TTC549 (cell line): ENCODE measurements around the gene ATP8A2.
"Not testable (repeated sequence)": the region's sequence is repeated elsewhere in the genome, so short reads cannot be mapped to it uniquely, and the experiment has no call there.

Experiments used
- FAIRE-seq: peaks from 2 replicates; lab custom pipeline; 2012; peaks lifted over from hg19 to GRCh38; lab: Jason Lieb, UNC

ATP8A2 gene

GRCh38 chr13:25768376-25768775 is 396.6 kb downstream of the ATP8A2 start:
- FAIRE-seq: no peak

GRCh38 chr13:25768838-25769237 is 397.1 kb downstream of the ATP8A2 start:
- FAIRE-seq: no peak

GRCh38 chr13:25770601-25771000 is 398.8 kb downstream of the ATP8A2 start:
- FAIRE-seq: no peak

GRCh38 chr13:25771202-25771601 is 399.4 kb downstream of the ATP8A2 start:
- no peak for FAIRE-seq

- FAIRE-seq: no peak
These were observed 400.1 kb downstream of the ATP8A2 start for GRCh38 chr13:25771641-25772478.

GRCh38 chr13:25772534-25772933 is 400.8 kb downstream of the ATP8A2 start:
- not testable (repeated sequence) for FAIRE-seq

GRCh38 chr13:25774056-25774455 is 402.3 kb downstream of the ATP8A2 start:
- FAIRE-seq: not testable (repeated sequence)

GRCh38 chr13:25775275-25775674 is 403.5 kb downstream of the ATP8A2 start:
- no peak for FAIRE-seq

GRCh38 chr13:25775986-25776385 is 404.2 kb downstream of the ATP8A2 start:
- no peak for FAIRE-seq

- FAIRE-seq: no peak
These were observed 404.9 kb downstream of the ATP8A2 start for GRCh38 chr13:25776722-25777121.

GRCh38 chr13:25777509-25777908 is 405.7 kb downstream of the ATP8A2 start:
- no peak for FAIRE-seq

GRCh38 chr13:25778365-25778764 is 406.6 kb downstream of the ATP8A2 start:
- no peak for FAIRE-seq

- FAIRE-seq: no peak
These were observed 407.1 kb downstream of the ATP8A2 start for GRCh38 chr13:25778808-25779305.

GRCh38 chr13:25783076-25783475 is 411.3 kb downstream of the ATP8A2 start:
- no peak for FAIRE-seq

GRCh38 chr13:25783601-25784024 is 411.8 kb downstream of the ATP8A2 start:
- FAIRE-seq: no peak

- no peak for FAIRE-seq
These were observed 412.3 kb downstream of the ATP8A2 start for GRCh38 chr13:25784119-25784518.

- FAIRE-seq: not testable (repeated sequence)
These were observed 418.4 kb downstream of the ATP8A2 start for GRCh38 chr13:25790137-25790536.

GRCh38 chr13:25795277-25795676 is 423.5 kb downstream of the ATP8A2 start:
- FAIRE-seq: no peak

GRCh38 chr13:25796474-25796873 is 424.7 kb downstream of the ATP8A2 start:
- FAIRE-seq: no peak

- FAIRE-seq: no peak
These were observed 427.2 kb downstream of the ATP8A2 start for GRCh38 chr13:25798998-25799397.

- FAIRE-seq: no peak
These were observed 428.7 kb downstream of the ATP8A2 start for GRCh38 chr13:25800523-25800922.

GRCh38 chr13:25802579-25802978 is 430.8 kb downstream of the ATP8A2 start:
- FAIRE-seq: no peak

- no peak for FAIRE-seq
These were observed 431.9 kb downstream of the ATP8A2 start for GRCh38 chr13:25803641-25804040.
